CD1c-positive myeloid dendritic cell (primary cell): ENCODE data around the gene RPA1.

Experiments
- DNase-seq: peaks from one replicate; pipeline ENCODE4 v3.0.0-alpha.2; 2016; ENCODE audit errors: extremely low spot score

RPA1 gene

DNA sequence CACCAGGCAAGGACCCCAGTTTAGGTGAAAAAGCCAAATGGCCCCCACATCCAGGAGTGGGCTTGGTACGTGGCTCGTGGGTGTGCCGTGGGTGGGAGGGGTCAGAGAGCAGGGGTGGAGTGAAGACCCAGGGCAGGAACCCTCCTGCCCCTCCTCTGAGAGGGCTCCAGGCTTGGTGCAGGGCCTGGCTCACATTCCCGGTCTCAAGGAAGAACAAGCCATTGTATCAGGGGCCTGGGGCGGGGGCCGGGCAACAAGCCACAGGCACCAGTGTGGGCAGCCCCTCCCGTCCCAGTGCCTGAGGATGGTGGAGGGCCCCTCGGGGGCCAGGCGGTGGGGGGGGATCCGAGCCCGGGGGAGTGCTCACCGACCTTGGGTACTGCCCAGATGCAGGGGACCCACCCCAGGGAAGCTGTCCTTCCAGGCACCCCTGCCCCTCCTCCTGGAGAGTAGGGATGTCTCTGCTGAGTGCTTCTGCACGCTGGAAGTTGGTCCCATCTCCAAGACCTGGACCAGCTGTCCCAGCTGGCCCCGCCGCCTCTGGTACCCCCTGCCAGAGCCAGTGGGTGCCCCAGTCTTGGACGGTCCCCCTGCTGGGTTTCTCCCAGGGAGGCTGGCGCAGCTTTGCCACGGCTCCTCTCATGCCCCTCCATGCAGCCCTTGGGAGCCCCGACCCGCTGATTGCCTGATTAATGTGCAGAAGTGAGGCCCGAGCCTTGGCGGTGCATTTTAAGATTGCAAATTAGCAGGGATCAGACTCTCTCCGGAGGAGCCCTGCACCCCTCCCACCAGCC is 111.7 kb downstream of the RPA1 start:
- DNase-seq = no peak

DNA sequence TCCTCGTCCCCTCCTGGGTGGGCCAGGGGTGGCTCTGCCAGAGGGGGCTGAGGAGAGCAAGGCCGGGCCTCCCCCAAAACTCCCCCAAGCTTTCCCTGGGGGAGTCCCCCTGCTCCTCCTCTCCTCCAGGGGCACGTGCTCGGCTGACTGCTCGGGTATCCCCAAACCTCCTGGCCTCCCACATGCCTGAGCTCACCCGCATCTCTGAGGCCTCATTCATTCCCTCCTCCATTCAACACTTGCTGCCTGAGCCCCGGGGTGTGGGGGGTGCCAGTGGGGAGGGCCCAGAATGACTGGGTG is 112.2 kb downstream of the RPA1 start:
- no peak for DNase-seq

DNA sequence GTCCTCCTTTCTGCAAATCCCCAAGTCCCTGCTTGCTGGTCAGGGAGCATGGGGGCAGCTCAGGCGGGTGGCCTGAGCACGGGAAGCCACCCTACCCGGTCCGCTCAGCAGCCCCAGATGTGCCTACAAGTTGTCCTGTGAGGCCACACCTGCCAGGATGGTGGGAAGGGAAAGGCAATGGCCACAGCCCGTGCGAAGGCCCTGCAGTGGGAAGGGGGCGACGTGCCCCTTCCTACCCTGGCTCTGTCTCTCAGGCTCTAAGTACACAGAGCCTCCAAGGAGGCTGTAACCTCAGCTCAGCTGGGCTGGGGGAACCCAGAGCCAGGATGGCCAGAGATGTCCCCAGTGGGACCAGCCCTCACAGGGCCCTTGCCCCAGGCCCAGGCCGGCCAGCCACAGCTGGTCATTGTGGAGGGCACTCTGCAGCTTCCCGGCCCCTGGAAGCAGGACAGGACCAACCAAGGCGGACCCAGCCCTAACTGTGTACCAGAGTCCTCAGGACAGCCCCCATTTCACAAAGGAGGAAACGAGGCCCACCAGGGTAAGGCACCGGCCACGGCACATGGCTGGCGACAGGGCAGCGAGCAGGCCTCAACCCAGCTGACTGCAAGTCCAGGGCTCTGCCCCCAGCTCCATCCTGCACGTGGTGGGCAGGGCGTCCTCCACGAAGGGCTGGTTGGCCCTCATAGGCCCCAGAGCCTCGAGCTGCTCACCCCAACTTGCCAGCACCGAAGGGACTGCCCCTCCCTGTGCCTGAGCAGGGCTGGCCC is 113.0 kb downstream of the RPA1 start:
- no peak for DNase-seq

DNA sequence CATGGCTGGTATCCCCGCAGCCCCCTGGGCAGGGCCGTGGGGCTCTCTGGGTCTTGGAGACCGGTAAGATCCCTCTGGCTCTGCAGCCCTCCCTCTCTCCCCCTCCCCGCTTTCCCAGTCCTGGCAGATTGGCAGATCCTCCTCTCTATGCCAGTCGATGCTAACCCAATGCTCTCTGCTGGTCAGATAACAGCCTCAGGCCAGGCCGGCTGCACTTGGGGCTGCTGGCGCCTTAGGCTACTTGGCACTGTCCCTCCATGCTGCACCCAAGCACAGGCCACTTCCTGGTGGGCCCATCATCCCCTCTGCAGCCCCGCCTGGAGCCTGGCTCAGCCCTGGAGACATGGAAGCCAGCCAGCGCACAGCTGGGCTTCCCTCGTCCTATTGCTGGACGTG is 113.6 kb downstream of the RPA1 start:
- no peak for DNase-seq

DNA sequence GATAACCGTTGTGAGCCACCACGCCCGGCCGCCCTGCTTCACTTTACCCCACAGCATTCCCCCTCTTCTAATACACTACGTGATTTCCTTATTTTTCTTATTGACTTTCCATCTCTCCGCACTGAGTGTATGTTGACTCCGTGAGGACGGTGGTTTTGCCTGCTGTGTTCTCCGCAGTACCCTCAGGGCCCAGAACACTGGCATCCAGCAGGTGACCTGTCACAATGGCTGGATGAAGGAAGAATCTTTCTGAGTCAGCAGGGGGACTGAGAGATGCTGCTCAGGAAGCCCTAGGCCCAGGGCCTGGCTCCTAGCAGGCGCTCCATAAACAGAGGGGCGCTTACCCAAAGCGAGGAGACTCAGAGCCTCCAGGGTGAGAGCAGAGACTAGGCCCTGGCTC is 115.8 kb downstream of the RPA1 start:
- no peak for DNase-seq

- DNase-seq = no peak
Observed at GRCh38 chr17:1946021-1946932, 116.5 kb downstream of the RPA1 start.

DNA sequence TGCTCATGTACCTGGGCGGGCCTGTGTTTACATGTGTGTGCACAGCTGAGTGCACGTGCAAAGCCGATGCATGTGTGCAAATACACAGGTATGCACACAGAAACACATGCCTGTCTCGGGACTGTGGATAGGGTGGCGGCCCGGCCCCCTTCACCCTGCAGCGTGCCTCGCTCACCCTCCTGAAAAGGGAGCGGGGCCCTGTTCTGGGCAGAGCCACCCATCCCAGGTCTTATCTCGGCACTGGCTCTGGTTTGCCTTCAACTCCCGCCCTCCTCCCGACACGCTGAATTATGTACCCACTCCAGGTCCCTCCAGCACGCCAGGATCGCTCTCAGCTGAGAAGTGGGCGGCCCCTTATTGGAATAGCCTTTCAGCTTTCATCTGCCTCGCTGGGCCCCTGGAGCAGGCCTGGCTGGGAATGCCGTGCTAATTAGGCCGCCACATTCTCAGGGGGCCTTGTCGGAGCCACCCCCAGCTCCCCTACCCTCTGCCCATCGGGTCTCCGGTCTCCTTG is 117.5 kb downstream of the RPA1 start:
- DNase-seq = no peak

- DNase-seq = no peak
Observed at GRCh38 chr17:1947743-1948516, 118.1 kb downstream of the RPA1 start.

GRCh38 chr17:1948517-1948825 is 118.7 kb downstream of the RPA1 start:
- DNase-seq = no peak
